Measurements from ENCODE around the gene DAP.

DNA sequence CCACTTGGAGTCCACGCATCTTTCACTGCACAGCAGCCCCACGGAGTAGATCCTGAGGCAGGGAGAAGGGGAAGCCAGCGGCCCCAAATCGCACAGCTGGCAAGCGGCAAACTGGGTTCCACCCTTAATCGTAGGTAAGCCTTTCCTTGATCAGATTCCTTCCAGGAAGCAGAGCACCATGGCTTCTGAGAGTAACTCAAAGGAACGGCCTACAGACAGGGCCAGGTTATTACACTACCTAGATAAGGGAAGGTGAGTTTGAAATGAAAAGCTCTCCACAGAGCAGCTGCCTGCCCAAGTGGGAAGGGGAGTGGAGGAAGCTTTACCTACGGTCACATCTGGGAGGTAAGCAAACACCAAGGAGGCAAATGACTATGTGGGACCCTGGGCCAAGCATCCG lies 7.9 kb downstream of the DAP start:
- TF ChIP-seq, protein P1, sequence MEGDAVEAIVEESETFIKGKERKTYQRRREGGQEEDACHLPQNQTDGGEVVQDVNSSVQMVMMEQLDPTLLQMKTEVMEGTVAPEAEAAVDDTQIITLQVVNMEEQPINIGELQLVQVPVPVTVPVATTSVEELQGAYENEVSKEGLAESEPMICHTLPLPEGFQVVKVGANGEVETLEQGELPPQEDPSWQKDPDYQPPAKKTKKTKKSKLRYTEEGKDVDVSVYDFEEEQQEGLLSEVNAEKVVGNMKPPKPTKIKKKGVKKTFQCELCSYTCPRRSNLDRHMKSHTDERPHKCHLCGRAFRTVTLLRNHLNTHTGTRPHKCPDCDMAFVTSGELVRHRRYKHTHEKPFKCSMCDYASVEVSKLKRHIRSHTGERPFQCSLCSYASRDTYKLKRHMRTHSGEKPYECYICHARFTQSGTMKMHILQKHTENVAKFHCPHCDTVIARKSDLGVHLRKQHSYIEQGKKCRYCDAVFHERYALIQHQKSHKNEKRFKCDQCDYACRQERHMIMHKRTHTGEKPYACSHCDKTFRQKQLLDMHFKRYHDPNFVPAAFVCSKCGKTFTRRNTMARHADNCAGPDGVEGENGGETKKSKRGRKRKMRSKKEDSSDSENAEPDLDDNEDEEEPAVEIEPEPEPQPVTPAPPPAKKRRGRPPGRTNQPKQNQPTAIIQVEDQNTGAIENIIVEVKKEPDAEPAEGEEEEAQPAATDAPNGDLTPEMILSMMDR (IDR thresholded peaks at IDR 0.05): no peak
- no peak for TF ChIP-seq POLR2A (IDR thresholded peaks at IDR 0.05)

Measured in thyroid gland (tissue), 4 donors.